SK-N-SH treated with all-trans-retinoic acid at 6 μM for 48 hours (cell line): ENCODE data around the gene RMND5B.

Source experiments
- ATAC-seq: fragments of 200-7000 bp; cut with Tn5 transposase; 3 replicates; pipeline ENCODE4 v1.9.1; 2020; ENCODE audit warnings: mild to moderate bottlenecking, moderate library complexity
- ARNTL ChIP-seq: fragments of 450-650 bp; formaldehyde crosslinking; IDR thresholded peaks from 2 replicates; pipeline ENCODE4 v1.5.0; 2020; ENCODE audit warnings: low read depth, mild to moderate bottlenecking, moderate library complexity, borderline replicate concordance
- BACH2 ChIP-seq: fragments of 250-450 bp; sonication (Bioruptor Pico); IDR thresholded peaks from 2 replicates; pipeline ENCODE4 v1.9.0; 2021; ENCODE audit warnings: mild to moderate bottlenecking, borderline replicate concordance
- CSDC2 ChIP-seq: fragments of 250-450 bp; sonication (Bioruptor Pico); IDR thresholded peaks from 2 replicates; pipeline ENCODE4 v1.5.0; 2020; ENCODE audit warnings: mild to moderate bottlenecking, moderate library complexity
- CSRNP3 ChIP-seq: fragments of 250-450 bp; sonication (Bioruptor Pico); IDR thresholded peaks from 2 replicates; pipeline ENCODE4 v1.5.1; 2021; ENCODE audit warnings: mild to moderate bottlenecking, moderate library complexity
- ESRRG ChIP-seq: fragments of 250-450 bp; sonication (Bioruptor Pico); IDR thresholded peaks from 2 replicates; pipeline ENCODE4 v1.6.1; 2021; ENCODE audit warnings: mild to moderate bottlenecking
- GLIS3 ChIP-seq: fragments of 250-450 bp; sonication (Bioruptor Pico); IDR thresholded peaks from 2 replicates; pipeline ENCODE4 v1.5.0; 2020; ENCODE audit warnings: mild to moderate bottlenecking, moderate library complexity
- ISL1 ChIP-seq: fragments of 250-450 bp; sonication (Bioruptor Pico); IDR thresholded peaks from 2 replicates; pipeline ENCODE4 v2.1.2; 2022; ENCODE audit warnings: mild to moderate bottlenecking, moderate library complexity
- OSR1 ChIP-seq: fragments of 250-450 bp; sonication (Bioruptor Pico); IDR thresholded peaks from 2 replicates; pipeline ENCODE4 v1.8.0; 2022; ENCODE audit warnings: moderate library complexity, mild to moderate bottlenecking, inconsistent platforms
- PATZ1 ChIP-seq: fragments of 250-450 bp; sonication (Bioruptor Pico); IDR thresholded peaks from 2 replicates; pipeline ENCODE4 v1.8.0; 2020; ENCODE audit warnings: mild to moderate bottlenecking, moderate library complexity, borderline replicate concordance
- POU6F1 ChIP-seq: fragments of 250-450 bp; sonication (Bioruptor Pico); IDR thresholded peaks from 2 replicates; pipeline ENCODE4 v1.8.0; 2021; ENCODE audit warnings: low read depth, mild to moderate bottlenecking, moderate library complexity, borderline replicate concordance
- PPARA ChIP-seq: fragments of 250-450 bp; sonication (Bioruptor Pico); IDR thresholded peaks from 2 replicates; pipeline ENCODE4 v1.5.0; 2020; ENCODE audit warnings: mild to moderate bottlenecking, borderline replicate concordance
- RARB ChIP-seq: fragments of 250-450 bp; sonication (Bioruptor Pico); IDR thresholded peaks from 2 replicates; pipeline ENCODE4 v1.8.0; 2021; ENCODE audit warnings: mild to moderate bottlenecking, moderate library complexity
- SNAI2 ChIP-seq: fragments of 250-450 bp; sonication (Bioruptor Pico); IDR thresholded peaks from 2 replicates; pipeline ENCODE4 v1.5.0; 2020; ENCODE audit warnings: mild to moderate bottlenecking, moderate library complexity
- TCF4 ChIP-seq: fragments of 250-450 bp; sonication (Bioruptor Pico); IDR thresholded peaks from 2 replicates; pipeline ENCODE4 v1.8.0; 2021; ENCODE audit warnings: mild to moderate bottlenecking, moderate library complexity, borderline replicate concordance
- ZC3H10 ChIP-seq: fragments of 250-450 bp; sonication (Bioruptor Pico); IDR thresholded peaks from 2 replicates; pipeline ENCODE4 v1.5.1; 2021; ENCODE audit warnings: mild to moderate bottlenecking, moderate library complexity
- ZFP3 ChIP-seq: fragments of 250-450 bp; sonication (Bioruptor Pico); IDR thresholded peaks from 2 replicates; pipeline ENCODE4 v1.5.0; 2020; ENCODE audit warnings: mild to moderate bottlenecking, moderate library complexity
- ZFP30 ChIP-seq: fragments of 450-650 bp; formaldehyde crosslinking; IDR thresholded peaks from 2 replicates; pipeline ENCODE4 v1.5.0; 2022; ENCODE audit warnings: mild to moderate bottlenecking, moderate library complexity
- ZNF565 ChIP-seq: fragments of 450-650 bp; formaldehyde crosslinking; conservative IDR thresholded peaks from 2 replicates; pipeline ENCODE4 v1.5.0; 2020; ENCODE audit warnings: low read depth, mild to moderate bottlenecking, moderate library complexity
- ZNF8 ChIP-seq: fragments of 450-650 bp; formaldehyde crosslinking; IDR thresholded peaks from 2 replicates; pipeline ENCODE4 v1.5.0; 2020; ENCODE audit warnings: mild to moderate bottlenecking, moderate library complexity
- TF ChIP-seq, protein P1 (sequence below): fragments of 250-450 bp; sonication (Bioruptor Pico); IDR thresholded peaks from 2 replicates; pipeline ENCODE4 v1.5.0; 2020; ENCODE audit warnings: mild to moderate bottlenecking, moderate library complexity
- TF ChIP-seq, protein P2 (sequence below): fragments of 250-450 bp; sonication (Bioruptor Pico); IDR thresholded peaks from 2 replicates; pipeline ENCODE4 v1.5.1; 2020; ENCODE audit warnings: low read depth, mild to moderate bottlenecking, moderate library complexity

RMND5B gene

GRCh38 chr5:178090856-178091255 lies 40.0 kb upstream of the RMND5B start:
- no peak for TF ChIP-seq ARNTL (CRISPR knock-in tag)
- no peak for TF ChIP-seq ZC3H10 (CRISPR knock-in tag)
- TF ChIP-seq CSRNP3 (CRISPR knock-in tag): no peak
- TF ChIP-seq ZFP30 (CRISPR knock-in tag): no peak
- TF ChIP-seq ZFP3 (CRISPR knock-in tag): no peak
- no peak for TF ChIP-seq TCF4 (CRISPR knock-in tag)
- no peak for TF ChIP-seq GLIS3
- TF ChIP-seq OSR1 (CRISPR knock-in tag): no peak
- TF ChIP-seq RARB (CRISPR knock-in tag): no peak
- TF ChIP-seq POU6F1: no peak
- TF ChIP-seq, protein P1, sequence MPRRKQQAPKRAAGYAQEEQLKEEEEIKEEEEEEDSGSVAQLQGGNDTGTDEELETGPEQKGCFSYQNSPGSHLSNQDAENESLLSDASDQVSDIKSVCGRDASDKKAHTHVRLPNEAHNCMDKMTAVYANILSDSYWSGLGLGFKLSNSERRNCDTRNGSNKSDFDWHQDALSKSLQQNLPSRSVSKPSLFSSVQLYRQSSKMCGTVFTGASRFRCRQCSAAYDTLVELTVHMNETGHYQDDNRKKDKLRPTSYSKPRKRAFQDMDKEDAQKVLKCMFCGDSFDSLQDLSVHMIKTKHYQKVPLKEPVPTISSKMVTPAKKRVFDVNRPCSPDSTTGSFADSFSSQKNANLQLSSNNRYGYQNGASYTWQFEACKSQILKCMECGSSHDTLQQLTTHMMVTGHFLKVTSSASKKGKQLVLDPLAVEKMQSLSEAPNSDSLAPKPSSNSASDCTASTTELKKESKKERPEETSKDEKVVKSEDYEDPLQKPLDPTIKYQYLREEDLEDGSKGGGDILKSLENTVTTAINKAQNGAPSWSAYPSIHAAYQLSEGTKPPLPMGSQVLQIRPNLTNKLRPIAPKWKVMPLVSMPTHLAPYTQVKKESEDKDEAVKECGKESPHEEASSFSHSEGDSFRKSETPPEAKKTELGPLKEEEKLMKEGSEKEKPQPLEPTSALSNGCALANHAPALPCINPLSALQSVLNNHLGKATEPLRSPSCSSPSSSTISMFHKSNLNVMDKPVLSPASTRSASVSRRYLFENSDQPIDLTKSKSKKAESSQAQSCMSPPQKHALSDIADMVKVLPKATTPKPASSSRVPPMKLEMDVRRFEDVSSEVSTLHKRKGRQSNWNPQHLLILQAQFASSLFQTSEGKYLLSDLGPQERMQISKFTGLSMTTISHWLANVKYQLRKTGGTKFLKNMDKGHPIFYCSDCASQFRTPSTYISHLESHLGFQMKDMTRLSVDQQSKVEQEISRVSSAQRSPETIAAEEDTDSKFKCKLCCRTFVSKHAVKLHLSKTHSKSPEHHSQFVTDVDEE (CRISPR knock-in tag): no peak
- no peak for TF ChIP-seq CSDC2
- no peak for TF ChIP-seq SNAI2
- no peak for TF ChIP-seq ZNF565 (CRISPR knock-in tag)
- TF ChIP-seq, protein P2, sequence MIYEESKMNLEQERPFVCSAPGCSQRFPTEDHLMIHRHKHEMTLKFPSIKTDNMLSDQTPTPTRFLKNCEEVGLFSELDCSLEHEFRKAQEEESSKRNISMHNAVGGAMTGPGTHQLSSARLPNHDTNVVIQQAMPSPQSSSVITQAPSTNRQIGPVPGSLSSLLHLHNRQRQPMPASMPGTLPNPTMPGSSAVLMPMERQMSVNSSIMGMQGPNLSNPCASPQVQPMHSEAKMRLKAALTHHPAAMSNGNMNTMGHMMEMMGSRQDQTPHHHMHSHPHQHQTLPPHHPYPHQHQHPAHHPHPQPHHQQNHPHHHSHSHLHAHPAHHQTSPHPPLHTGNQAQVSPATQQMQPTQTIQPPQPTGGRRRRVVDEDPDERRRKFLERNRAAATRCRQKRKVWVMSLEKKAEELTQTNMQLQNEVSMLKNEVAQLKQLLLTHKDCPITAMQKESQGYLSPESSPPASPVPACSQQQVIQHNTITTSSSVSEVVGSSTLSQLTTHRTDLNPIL (CRISPR knock-in tag): no peak
- TF ChIP-seq ZNF8 (CRISPR knock-in tag): no peak
- no peak for ATAC-seq

GRCh38 chr5:178093134-178093533 lies 37.7 kb upstream of the RMND5B start:
- TF ChIP-seq ARNTL (CRISPR knock-in tag): no peak
- no peak for TF ChIP-seq ESRRG (CRISPR knock-in tag)
- no peak for TF ChIP-seq TCF4 (CRISPR knock-in tag)
- TF ChIP-seq ISL1 (CRISPR knock-in tag): no peak
- no peak for TF ChIP-seq POU6F1
- no peak for TF ChIP-seq ZNF8 (CRISPR knock-in tag)
- TF ChIP-seq CSDC2: no peak
- no peak for TF ChIP-seq ZFP3 (CRISPR knock-in tag)
- no peak for TF ChIP-seq ZNF565 (CRISPR knock-in tag)
- TF ChIP-seq PATZ1 (CRISPR knock-in tag): no peak
- TF ChIP-seq BACH2 (CRISPR knock-in tag): no peak
- TF ChIP-seq SNAI2: no peak
- no peak for TF ChIP-seq OSR1 (CRISPR knock-in tag)
- no peak for TF ChIP-seq PPARA (CRISPR knock-in tag)
- no peak for TF ChIP-seq CSRNP3 (CRISPR knock-in tag)
- TF ChIP-seq ZC3H10 (CRISPR knock-in tag): no peak
- no peak for TF ChIP-seq GLIS3
- ATAC-seq: no peak
